A204.1 (cell line): ENCODE results near the gene CLSTN1.
"Not testable (repeated sequence)": the region's sequence is repeated elsewhere in the genome, so short reads cannot be mapped to it uniquely, and the experiment has no call there.

Source experiments
- FAIRE-seq: peaks from 2 replicates; lab custom pipeline; 2012; peaks lifted over from hg19 to GRCh38; lab: Jason Lieb, UNC

CLSTN1 gene

GRCh38 chr1:9825093-9826074, 1.6 kb upstream of the CLSTN1 start:
- FAIRE-seq = no peak

GRCh38 chr1:9824702-9825089, 931 bp upstream of the CLSTN1 start:
- no peak for FAIRE-seq

GRCh38 chr1:9823693-9823942, 147 bp downstream of the CLSTN1 start:
- no peak for FAIRE-seq

- FAIRE-seq = no peak
Observed at GRCh38 chr1:9822897-9823692, 670 bp downstream of the CLSTN1 start.

- FAIRE-seq = no peak
Observed at GRCh38 chr1:9822490-9822889, 1.3 kb downstream of the CLSTN1 start.

- no peak for FAIRE-seq
Observed at GRCh38 chr1:9821710-9822109, 2.1 kb downstream of the CLSTN1 start.

- FAIRE-seq = no peak
Observed at GRCh38 chr1:9820521-9820920, 3.2 kb downstream of the CLSTN1 start.

GRCh38 chr1:9817734-9818133, 6.0 kb downstream of the CLSTN1 start:
- no peak for FAIRE-seq

- FAIRE-seq = no peak
Observed at GRCh38 chr1:9816199-9816598, 7.6 kb downstream of the CLSTN1 start.

GRCh38 chr1:9815150-9815549, 8.6 kb downstream of the CLSTN1 start:
- FAIRE-seq = no peak

GRCh38 chr1:9814619-9815018, 9.1 kb downstream of the CLSTN1 start:
- FAIRE-seq = no peak

GRCh38 chr1:9811239-9811966, 12.4 kb downstream of the CLSTN1 start:
- FAIRE-seq = no peak

GRCh38 chr1:9809100-9809510, 14.7 kb downstream of the CLSTN1 start:
- no peak for FAIRE-seq

GRCh38 chr1:9808459-9808858, 15.3 kb downstream of the CLSTN1 start:
- no peak for FAIRE-seq

GRCh38 chr1:9807541-9807940, 16.2 kb downstream of the CLSTN1 start:
- FAIRE-seq = no peak

- not testable (repeated sequence) for FAIRE-seq
Observed at GRCh38 chr1:9805972-9806371, 17.8 kb downstream of the CLSTN1 start.

- no peak for FAIRE-seq
Observed at GRCh38 chr1:9805006-9805508, 18.7 kb downstream of the CLSTN1 start.

GRCh38 chr1:9803003-9803918, 20.5 kb downstream of the CLSTN1 start:
- not testable (repeated sequence) for FAIRE-seq

GRCh38 chr1:9801909-9802308, 21.9 kb downstream of the CLSTN1 start:
- FAIRE-seq = no peak

GRCh38 chr1:9798236-9799130, 25.3 kb downstream of the CLSTN1 start:
- FAIRE-seq = no peak
